HEK293T (cell line): ENCODE data around the gene HOPX.

ENCODE experiments used
- CTCF ChIA-PET: fragments of 350-600 bp; formaldehyde crosslinking; extraction: SDS; loops from one replicate; lab custom pipeline; 2021; ENCODE audit warnings: antibody characterized with exemption, inconsistent platforms; lab: Yijun Ruan, JAX
- POLR2A ChIA-PET: fragments of 350-600 bp; formaldehyde crosslinking; extraction: SDS; loops from one replicate; lab custom pipeline; 2020; ENCODE audit warnings: antibody characterized with exemption, inconsistent platforms; lab: Yijun Ruan, JAX
- DNase-seq: peaks from one replicate; pipeline ENCODE4 v3.0.0; 2012; ENCODE audit warnings: mixed read lengths; ENCODE audit errors: extremely low spot score
- ARNT ChIP-seq: fragments of 450-650 bp; IDR thresholded peaks from 2 replicates; pipeline ENCODE4 v1.6.1; 2017; ENCODE audit warnings: mild to moderate bottlenecking
- BHLHE40 ChIP-seq: fragments of 450-650 bp; IDR thresholded peaks from 2 replicates; pipeline ENCODE4 v1.6.1; 2016; ENCODE audit warnings: mild to moderate bottlenecking, moderate library complexity, borderline replicate concordance
- CTBP1 ChIP-seq: fragments of 450-650 bp; IDR thresholded peaks from 2 replicates; pipeline ENCODE4 v1.6.1; 2016; ENCODE audit warnings: borderline replicate concordance
- ELF4 ChIP-seq: fragments of 450-650 bp; IDR thresholded peaks from 2 replicates; pipeline ENCODE4 v1.6.1; 2017; ENCODE audit warnings: antibody characterized with exemption
- FOXA1 ChIP-seq: fragments of 450-650 bp; IDR thresholded peaks from 2 replicates; pipeline ENCODE4 v1.6.1; 2016; ENCODE audit warnings: mild to moderate bottlenecking
- FOXK2 ChIP-seq: fragments of 450-650 bp; IDR thresholded peaks from 2 replicates; pipeline ENCODE4 v1.6.1; 2016; ENCODE audit warnings: mild to moderate bottlenecking
- FOXM1 ChIP-seq: fragments of 450-650 bp; IDR thresholded peaks from 2 replicates; pipeline ENCODE4 v1.6.1; 2017; ENCODE audit warnings: mild to moderate bottlenecking, borderline replicate concordance
- HDGF ChIP-seq: fragments of 450-650 bp; IDR thresholded peaks from 2 replicates; pipeline ENCODE4 v1.6.1; 2017; ENCODE audit warnings: antibody characterized with exemption, borderline replicate concordance
- L3MBTL2 ChIP-seq: fragments of 450-650 bp; conservative IDR thresholded peaks from 2 replicates; pipeline ENCODE4 v1.6.1; 2016; ENCODE audit warnings: mild to moderate bottlenecking
- LEF1 ChIP-seq: fragments of 450-650 bp; IDR thresholded peaks from 2 replicates; pipeline ENCODE4 v1.6.1; 2017; ENCODE audit warnings: mild to moderate bottlenecking, borderline replicate concordance
- NFRKB ChIP-seq: fragments of 450-650 bp; IDR thresholded peaks from 2 replicates; pipeline ENCODE4 v1.6.1; 2016; ENCODE audit warnings: mild to moderate bottlenecking, moderate library complexity
- SP1 ChIP-seq: fragments of 450-650 bp; IDR thresholded peaks from 2 replicates; pipeline ENCODE4 v1.6.1; 2017
- SUZ12 ChIP-seq: fragments of 450-650 bp; IDR thresholded peaks from 2 replicates; pipeline ENCODE4 v1.6.1; 2016; ENCODE audit warnings: mild to moderate bottlenecking
- TARDBP ChIP-seq: fragments of 450-650 bp; IDR thresholded peaks from 2 replicates; pipeline ENCODE4 v1.6.1; 2016
- ZNF384 ChIP-seq: fragments of 450-650 bp; IDR thresholded peaks from 2 replicates; pipeline ENCODE4 v1.6.1; 2016
- TF ChIP-seq, protein P1 (sequence below): fragments of 450-650 bp; IDR thresholded peaks from 2 replicates; pipeline ENCODE4 v1.6.1; 2016

HOPX gene

DNA sequence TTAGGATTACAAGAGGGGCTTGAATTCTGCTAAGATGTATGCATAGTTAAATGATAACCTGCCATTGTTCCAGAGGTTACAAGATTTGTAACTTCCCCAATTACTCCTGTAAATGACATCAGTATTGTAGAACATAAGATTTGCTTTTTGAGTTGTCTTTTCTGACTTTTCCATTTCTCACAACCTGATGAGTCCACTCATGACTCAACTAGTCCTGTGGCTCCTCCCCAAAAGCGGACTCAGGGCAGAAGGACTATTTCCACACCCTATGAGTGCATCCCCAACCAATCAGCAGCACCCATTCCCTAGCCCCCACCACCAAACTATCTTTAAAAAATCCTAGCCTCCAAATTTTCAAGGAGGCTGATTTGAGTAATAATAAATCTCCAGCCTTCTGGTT, 54.7 kb downstream of the HOPX start:
- CTCF ChIA-PET = no interaction called here
- TF ChIP-seq BHLHE40 (no peak), L3MBTL2 (no peak), ELF4 (no peak), ARNT (no peak), LEF1 (no peak), FOXM1 (no peak), HDGF (no peak), FOXK2 (no peak), TARDBP (no peak), FOXA1 (no peak), CTBP1 (no peak), SP1 (no peak)
- TF ChIP-seq, protein P1, sequence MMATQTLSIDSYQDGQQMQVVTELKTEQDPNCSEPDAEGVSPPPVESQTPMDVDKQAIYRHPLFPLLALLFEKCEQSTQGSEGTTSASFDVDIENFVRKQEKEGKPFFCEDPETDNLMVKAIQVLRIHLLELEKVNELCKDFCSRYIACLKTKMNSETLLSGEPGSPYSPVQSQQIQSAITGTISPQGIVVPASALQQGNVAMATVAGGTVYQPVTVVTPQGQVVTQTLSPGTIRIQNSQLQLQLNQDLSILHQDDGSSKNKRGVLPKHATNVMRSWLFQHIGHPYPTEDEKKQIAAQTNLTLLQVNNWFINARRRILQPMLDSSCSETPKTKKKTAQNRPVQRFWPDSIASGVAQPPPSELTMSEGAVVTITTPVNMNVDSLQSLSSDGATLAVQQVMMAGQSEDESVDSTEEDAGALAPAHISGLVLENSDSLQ = no peak
- DNase-seq = no peak
- POLR2A ChIA-PET = no interaction called here

DNA sequence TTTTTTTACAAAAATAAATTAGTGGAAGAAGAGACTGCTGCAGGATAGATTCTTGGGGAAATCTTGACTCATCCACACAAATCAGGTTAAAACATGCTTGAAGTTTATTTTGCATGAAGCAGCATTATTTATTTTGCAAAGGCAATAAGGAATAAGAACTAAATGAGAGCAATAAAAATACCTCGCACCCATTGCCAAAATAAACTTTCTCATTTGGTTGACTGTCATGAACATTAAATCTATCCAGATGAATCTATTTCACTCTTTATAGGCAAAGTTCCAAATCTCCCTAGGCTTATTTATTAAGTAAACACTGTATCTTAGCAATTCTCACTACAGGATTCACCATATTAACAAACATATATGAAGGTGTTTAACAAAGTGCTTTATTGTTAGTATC, 58.9 kb downstream of the HOPX start:
- TF ChIP-seq ARNT (no peak), TARDBP (no peak), LEF1 (no peak), ZNF384 (no peak), NFRKB (no peak), FOXK2 (no peak), FOXA1 (no peak), SP1 (no peak), ELF4 (no peak)
- TF ChIP-seq, protein P1 = no peak
- ChIA-PET CTCF (no interaction called here), POLR2A (no interaction called here)
- DNase-seq = no peak

DNA sequence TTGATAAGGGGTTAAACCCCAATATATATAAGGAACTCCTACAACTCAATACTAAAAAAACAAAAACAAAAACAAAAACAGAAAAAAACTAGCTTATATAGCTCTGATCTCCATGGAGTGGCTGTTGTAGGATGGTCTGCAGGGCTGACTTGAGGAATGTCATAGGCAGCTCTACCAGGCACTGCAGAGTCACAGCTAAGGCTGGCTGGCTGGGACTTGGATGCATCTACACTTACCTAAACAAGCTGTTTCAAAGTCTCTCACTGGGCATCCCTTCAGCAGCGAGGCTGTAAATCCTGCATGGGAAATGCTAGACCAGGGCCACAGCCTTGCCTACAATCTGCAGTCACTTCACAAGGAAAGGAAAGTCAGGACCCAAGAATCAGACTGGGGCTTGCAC, 61.3 kb downstream of the HOPX start:
- no peak for DNase-seq
- CTCF ChIA-PET = interaction anchor here (0.6 to 1.4 kb wide), 4 partner anchors 13 to 704 kb away, joined by 3 to 7 read pairs (median 4); no protein-coding TSS in a partner anchor
- TF ChIP-seq BHLHE40 (no peak), ARNT (no peak), HDGF (no peak), FOXM1 (no peak)
- POLR2A ChIA-PET = interaction anchor here (0.8 kb wide), 1 partner anchor 9 kb away, joined by 3 read pairs; no protein-coding TSS in a partner anchor

DNA sequence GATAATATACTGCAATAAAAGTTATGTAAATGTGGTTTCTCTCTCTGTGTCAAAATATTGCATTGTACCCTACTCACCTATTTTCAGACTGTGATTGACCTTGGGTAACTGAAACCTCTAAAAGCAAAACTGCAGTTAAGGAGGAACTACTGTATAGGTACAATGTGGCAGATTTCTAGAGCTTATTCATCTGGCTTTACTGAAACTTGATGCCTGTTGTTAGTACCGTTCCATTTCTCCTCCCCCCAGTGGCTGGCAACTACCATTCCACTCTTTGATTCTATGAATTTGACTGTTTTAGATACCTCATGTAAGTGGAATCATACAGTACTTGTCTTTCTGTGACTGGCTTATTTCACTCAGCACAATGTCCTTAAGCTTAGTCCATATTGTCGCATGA, 61.9 kb downstream of the HOPX start:
- TF ChIP-seq ARNT (no peak), ZNF384 (no peak), SP1 (no peak), LEF1 (no peak)
- POLR2A ChIA-PET = no interaction called here
- CTCF ChIA-PET = interaction anchor here (1.0 to 1.4 kb wide), 6 partner anchors 14 to 104 kb away, joined by 3 to 5 read pairs (median 3); no protein-coding TSS in a partner anchor
- DNase-seq = no peak

DNA sequence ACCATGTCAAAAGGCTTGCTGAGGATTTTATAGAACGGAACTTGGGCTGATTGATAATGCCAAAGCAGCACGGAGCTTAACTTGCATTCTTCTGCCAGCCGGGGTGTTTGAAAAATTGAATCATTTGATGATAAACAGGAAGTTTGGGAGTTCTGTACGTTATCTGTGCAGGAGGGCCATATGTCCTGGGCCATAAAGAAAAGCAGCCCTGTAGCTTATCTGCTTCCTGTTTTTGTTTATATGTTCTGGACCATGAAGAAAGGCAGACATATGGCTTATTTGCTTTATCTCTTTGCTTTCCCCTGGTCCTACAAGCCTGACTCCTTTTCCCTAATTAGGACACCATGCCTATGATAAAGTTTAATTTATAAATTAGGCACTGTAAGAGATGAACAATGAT, 62.4 kb downstream of the HOPX start:
- no peak for DNase-seq
- TF ChIP-seq SUZ12 = no peak
- TF ChIP-seq ELF4 = no peak
- no peak for TF ChIP-seq ZNF384
- ChIA-PET POLR2A (no interaction called here), CTCF (interaction anchor here (1.0 to 1.4 kb wide), 5 partner anchors 14 to 105 kb away, joined by 3 to 5 read pairs (median 3); no protein-coding TSS in a partner anchor)

DNA sequence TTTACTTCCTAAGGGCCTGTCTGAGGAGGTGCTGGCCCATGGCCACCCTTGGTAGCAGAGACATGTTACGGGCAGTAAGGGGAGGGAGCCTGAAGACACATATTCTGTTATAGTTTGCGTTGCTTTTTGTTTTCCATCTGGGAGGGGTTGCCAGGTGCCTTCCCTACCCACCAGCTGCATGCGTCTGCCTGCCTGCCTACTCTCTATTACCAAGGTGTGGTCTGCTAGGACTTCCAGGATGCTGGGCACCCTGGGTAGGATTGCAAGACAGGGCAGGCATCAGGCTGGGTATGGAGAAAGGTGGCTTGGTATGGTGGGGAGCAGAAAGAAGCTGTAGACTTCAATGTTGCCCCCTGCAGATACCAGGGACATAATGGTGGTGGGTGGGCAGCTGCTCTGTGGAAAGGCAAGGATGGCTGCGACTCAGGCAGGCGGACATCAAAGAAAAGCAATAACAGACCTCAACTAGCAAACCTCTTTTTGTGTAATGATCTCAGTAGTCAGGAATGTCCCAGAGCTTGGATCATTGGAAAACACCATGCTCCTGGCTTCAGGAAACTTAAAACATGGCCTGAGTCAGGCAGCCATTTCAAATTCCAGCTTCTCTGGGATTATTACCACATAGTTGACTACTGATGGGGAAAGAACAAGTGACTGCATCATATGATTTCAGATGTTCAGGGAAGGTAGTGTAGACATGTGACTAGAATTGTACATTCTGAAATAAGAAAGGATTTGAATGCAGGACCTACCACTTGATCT, 67.8 kb downstream of the HOPX start:
- CTCF ChIA-PET = interaction anchor here (0.6 to 0.9 kb wide), 2 partner anchors 9 to 33 kb away, joined by 3 to 4 read pairs; no protein-coding TSS in a partner anchor
- DNase-seq = no peak
- TF ChIP-seq TARDBP (no peak), NFRKB (no peak), ARNT (no peak), ELF4 (no peak), LEF1 (no peak), FOXM1 (no peak)
- TF ChIP-seq, protein P1 = no peak

DNA sequence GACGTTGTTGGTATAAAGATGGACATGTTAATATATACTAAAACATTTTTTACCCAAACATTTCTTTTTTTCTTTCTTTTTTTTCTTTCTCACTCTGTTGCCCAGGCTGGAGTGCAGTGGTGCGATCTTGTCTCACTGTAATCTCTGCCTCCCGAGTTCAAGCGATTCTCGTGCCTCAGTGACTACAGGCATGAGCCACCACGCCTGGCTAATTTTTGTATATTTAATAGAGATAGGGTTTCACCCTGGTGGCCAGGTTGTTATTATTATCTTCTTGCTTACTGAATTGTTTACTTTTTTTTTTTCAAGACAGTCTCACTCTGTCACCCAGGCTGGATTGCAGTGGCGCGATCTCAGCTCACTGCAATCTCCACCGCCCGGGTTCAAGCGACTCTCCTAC, 68.8 kb downstream of the HOPX start:
- TF ChIP-seq FOXK2 (no peak), CTBP1 (no peak), SP1 (no peak), FOXM1 (no peak), TARDBP (no peak), LEF1 (no peak), ZNF384 (no peak), ELF4 (no peak), HDGF (no peak), ARNT (no peak), SUZ12 (no peak), L3MBTL2 (no peak)
- TF ChIP-seq, protein P1 = no peak
- POLR2A ChIA-PET = no interaction called here
- no peak for DNase-seq
- CTCF ChIA-PET = no interaction called here

More for the DNA sequence above, 67.8 kb downstream of the HOPX start:
- POLR2A ChIA-PET = no interaction called here
